UCSD-AML1 (cell line): Measurements from ENCODE around the gene CDH9.

Experiments used
- DNase-seq: peaks from one replicate; lab custom pipeline; 2025; ENCODE audit not compliant: unreplicated experiment; lab: John Stamatoyannopoulos, UW

Gene CDH9

DNA sequence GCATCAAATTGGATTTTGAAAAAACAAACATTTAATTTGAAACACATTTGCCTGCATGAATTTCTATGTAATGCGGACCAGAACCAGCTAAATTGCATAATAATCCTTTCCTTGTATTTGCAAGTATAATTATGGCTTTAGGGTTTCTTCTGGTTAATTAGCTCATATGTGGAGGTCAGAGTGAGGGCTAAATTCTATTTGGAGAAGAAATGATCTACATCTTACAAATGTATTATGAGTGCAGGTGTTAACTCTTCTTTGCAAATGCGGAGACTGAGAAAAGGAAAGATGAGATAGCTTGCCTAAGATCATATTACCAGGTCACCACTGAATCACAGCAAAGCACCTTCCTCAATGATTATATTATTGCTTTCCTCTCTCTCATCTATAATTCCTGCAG lies 194.7 kb downstream of the CDH9 start:
- DNase-seq: no peak

- no peak for DNase-seq
Measured at GRCh38 chr5:26833596-26833995, 204.8 kb downstream of the CDH9 start.
